Measurements from ENCODE around the gene RTN4IP1.
"Not testable (repeated sequence)": the region's sequence is repeated elsewhere in the genome, so short reads cannot be mapped to it uniquely, and the experiment has no call there.

RTN4IP1 gene

DNA sequence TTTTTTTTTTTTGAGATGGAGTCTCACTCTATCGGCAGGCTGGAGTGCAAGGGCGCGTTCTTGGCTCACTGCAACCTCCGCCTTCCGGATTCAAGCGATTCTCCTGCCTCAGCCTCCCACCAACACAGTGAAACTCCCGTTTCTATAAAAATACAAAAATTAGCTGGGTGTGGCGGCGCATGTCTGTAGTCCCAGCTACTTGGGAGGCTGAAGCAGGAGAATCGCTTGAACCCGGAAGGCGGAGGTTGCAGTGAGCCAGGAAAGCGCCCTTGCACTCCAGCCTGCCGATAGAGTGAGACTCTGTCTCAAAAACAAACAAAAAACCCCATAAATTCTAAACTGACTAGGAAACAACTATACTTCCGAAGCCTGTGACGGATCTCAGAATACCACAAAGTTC is 1.5 kb downstream of the RTN4IP1 start:
- not testable (repeated sequence) for DNase-seq (ENCODE audit: low spot score)

DNA sequence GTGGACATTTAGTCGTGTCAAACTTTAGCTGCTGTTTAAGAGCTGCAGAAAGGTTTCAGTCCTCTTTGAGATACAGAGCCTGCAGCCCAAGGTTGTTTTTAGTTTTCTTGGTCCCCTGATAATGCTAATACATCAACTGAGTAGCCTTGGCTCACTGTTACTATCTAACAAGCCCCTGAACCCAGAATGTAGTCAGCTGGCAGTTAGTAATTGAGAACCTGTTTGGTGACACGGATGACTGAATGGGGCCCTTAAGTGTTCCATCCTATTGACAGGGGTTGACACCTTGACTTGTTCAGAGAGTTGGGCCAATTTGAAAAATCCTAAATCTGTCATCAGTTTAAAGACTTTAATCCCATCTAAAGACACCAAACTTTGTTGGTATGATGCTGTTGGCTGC is 2.8 kb downstream of the RTN4IP1 start:
- DNase-seq (ENCODE audit: low spot score): no peak

GRCh38 chr6:106623039-106623438 is 6.3 kb downstream of the RTN4IP1 start:
- DNase-seq (ENCODE audit: low spot score): no peak

DNA sequence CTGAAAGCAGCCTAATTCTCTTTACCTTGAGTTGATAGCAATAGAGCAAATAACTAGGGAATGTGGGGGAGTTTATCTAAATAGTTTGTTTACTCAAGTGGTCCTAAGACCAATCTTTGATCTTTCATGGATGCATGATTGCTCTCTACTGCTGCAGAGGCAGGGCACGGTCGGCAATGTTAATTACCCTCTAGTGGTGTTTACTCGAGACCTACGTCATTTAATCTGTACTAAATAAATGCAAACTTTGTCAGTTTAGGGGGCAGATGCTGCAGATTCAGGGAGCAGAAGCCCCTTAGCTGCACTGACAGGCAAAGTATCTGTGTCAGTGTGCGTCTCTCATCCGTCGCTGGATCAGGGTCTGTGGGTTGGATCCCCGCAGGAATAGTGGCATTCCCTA is 6.9 kb downstream of the RTN4IP1 start:
- no peak for DNase-seq (ENCODE audit: low spot score)

DNA sequence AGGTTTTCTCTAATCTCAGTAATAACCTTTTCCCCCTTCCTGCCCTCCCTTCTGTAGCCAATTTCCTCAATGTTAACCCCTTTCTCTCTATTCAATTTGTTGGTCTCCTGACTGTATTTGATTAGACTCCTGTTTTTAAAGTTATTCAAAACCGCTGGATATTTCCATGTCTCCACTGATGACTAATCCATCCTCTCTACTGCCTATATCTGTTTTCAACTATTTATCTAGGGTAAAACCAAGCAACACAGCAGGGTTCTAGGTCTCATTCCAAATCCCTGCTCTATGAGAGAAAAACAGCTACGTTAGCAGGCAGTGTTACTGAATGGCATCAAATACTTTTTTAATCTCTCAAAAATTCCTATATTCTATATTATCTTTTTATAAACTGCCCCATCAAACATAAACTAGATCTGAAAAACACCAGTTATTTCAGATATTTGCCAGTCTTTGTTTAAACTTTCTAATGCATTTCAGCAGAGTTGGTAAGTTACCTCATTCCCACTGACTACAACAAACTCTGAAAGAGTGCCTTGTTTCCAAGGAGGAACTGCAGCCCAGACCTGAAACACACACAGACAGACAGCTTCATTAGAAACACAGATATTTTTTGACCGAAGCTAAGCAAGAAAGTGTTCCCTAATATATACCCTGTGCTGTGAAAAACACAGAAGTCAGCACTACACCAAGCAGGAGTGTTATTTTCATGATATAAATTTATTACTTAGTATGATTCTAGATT is 8.2 kb downstream of the RTN4IP1 start:
- no peak for DNase-seq (ENCODE audit: low spot score)

- no peak for DNase-seq (ENCODE audit: low spot score)
These were observed 10.1 kb downstream of the RTN4IP1 start for GRCh38 chr6:106619223-106619622.

DNA sequence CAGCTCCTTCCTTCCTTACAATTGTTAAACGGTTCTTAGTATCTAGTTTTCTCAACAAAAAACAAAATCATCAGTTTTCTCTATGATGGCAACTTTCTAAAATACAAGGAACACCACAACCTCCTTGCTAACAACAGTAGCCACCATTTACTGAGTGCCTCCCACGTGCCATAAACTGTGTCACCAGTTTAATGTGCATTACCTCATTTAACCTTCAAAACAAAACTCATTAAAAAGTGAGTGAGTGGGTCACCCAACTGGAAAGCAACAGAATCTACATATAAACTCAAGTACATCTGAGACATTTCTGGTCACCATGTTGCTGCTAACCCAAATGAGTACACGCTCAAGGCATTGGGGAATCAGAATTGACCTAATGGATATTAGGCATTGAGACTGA is 11.0 kb downstream of the RTN4IP1 start:
- no peak for DNase-seq (ENCODE audit: low spot score)

- no peak for DNase-seq (ENCODE audit: low spot score)
These were observed 11.4 kb downstream of the RTN4IP1 start for GRCh38 chr6:106617857-106618256.

- DNase-seq (ENCODE audit: low spot score): no peak
These were observed 12.0 kb downstream of the RTN4IP1 start for GRCh38 chr6:106617302-106617701.

DNA sequence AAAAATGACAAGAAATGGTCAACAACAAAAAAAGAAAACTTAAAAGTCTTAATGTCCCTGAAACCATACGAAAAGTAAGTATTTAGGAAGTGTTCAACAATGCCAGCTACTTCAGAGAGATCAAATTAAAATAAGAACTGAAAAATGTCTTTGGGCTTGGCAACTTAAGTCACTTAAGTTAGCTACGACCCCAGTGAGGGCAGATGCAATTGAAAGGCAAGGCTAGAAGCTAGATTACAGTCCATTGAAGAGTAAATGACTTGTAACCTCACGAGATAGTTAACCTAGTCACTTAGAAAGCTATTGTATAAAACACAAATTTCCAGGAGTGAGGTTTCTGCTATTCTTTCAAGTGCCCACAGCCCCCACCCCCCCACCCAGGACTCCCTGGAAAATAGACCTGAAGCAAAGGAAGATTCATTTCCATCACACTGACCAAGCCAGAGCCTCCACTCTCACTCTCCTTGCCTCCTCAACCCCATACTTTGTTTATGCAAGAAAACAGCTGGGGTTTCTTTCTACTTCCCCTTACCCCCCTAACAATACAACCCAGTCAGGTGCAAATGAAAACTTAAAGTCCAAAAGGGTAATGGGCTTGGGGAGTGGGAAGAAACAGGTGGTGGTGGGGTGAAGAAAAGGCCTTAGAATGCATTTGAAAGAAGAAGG is 14.6 kb downstream of the RTN4IP1 start:
- DNase-seq (ENCODE audit: low spot score): no peak

DNA sequence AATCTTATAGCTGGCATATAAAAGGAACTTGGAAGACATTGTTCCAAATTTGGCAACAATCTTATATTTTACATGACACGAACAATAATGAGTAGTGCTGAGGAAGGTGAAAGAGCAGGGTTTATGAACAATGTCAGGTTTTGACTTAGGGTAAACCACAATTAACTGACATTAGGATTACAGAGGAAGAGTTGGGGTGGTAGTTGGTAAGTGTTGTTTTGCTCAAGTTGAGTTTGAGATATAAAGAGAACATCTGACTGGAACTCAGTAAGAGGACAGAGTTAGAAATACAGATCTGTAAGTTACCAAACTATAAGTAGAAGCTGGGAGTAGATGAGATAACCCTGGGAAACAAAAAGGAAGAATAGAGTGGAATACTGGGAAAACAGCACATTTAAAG is 15.1 kb downstream of the RTN4IP1 start:
- no peak for DNase-seq (ENCODE audit: low spot score)

DNA sequence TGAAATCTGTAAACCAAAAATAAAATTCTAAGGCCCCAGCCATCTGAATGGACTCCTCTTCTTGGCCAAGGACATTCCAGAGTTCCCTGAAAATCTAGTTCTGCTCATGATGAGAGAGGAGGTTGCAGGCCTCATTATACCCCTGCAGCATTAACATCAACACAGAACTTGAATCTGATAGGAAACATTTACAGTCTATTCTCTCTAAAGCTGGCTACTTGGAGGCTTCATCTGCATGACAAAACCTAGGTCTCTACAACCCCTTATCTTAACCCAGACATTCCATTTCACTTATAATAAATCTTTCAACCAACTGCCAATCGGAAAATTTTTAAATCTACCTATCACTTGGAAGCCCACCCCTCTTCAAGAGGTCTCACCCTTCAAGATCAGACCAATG is 15.7 kb downstream of the RTN4IP1 start:
- no peak for DNase-seq (ENCODE audit: low spot score)

- DNase-seq (ENCODE audit: low spot score): no peak
These were observed 16.5 kb downstream of the RTN4IP1 start for GRCh38 chr6:106612671-106613416.

DNA sequence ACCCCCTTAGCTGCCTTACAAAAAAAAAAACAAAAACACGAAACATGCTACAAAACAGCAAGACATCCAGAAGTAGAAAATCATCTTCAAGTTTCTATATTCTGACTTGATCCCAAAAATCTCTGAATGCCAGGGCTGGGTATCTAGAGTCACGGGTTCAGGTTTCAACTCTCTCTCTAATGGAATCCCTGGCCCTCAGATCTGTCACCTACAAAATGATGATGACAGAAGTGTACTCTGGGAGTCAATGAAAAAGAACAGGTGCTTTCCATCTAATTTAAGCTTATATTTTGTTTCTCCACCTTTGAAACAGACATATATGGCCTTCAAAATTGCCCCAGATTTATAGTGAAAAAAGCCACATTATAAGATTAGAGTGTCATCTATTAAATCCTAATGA is 18.3 kb downstream of the RTN4IP1 start:
- DNase-seq (ENCODE audit: low spot score): no peak

- DNase-seq (ENCODE audit: low spot score): no peak
These were observed 19.6 kb downstream of the RTN4IP1 start for GRCh38 chr6:106609699-106610098.

DNA sequence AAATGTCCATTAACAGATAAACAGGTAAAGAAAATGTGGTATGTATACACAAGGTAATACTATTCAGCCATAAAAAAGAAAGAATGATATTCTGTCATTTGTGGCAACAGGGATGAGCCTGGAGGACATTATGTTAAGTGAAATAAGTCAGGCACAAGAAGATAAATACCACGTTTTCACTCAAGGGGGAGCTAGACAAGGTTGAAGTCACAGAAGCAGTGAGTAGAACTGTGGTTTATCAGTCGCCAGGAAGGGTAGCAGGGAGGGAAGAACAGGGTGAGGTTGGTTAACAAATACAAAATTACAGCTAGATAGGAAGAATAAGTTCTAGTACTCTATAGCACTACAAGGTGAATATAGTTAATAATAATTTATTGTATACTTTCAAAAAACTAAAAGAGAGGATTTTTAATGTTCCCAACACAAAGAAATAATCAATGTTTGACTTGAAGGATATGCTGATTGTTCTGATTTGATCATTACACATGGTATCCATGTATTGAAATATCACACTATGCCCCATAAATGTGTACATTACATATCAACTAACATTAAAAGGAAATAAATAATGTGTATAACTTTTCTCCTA is 21.1 kb downstream of the RTN4IP1 start:
- DNase-seq (ENCODE audit: low spot score): peak; percentile 4

GRCh38 chr6:106600329-106600728 is 29.0 kb downstream of the RTN4IP1 start:
- DNase-seq (ENCODE audit: low spot score): no peak

GRCh38 chr6:106599440-106599839 is 29.9 kb downstream of the RTN4IP1 start:
- no peak for DNase-seq (ENCODE audit: low spot score)

DNA sequence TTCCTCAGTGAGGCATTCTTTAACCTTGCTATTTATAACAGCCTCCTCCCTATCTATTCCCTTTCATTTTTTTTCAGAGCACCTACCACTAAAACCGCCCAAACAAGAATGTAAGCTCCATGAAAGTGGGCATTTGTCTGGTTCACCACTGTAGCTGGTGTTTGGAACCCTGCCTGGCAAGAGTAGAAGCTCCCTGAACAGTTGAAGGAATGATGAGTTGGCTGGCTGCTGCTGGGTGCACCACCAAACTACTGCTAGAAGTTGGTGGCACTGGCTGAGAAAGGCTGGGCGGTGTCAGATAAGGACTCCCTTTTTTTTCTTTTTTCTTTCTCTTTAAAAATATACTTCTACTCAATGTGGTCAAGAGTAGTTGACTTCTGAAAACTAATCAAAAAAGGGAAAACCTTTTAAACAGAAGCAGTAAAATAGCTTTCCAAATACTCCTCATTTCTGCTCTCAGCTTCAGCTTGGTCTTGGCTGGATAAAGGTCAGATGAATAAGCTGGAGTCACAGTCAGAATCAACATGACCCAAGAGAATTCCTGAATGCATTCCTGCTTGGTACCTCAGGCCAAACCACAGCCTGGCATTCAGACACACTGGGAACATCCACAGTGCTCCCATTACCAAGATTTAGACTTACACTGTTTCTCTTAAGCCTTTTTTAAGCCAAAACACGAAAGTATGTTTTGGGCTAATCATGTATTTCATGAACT is 38.0 kb downstream of the RTN4IP1 start:
- no peak for DNase-seq (ENCODE audit: low spot score)

DNA sequence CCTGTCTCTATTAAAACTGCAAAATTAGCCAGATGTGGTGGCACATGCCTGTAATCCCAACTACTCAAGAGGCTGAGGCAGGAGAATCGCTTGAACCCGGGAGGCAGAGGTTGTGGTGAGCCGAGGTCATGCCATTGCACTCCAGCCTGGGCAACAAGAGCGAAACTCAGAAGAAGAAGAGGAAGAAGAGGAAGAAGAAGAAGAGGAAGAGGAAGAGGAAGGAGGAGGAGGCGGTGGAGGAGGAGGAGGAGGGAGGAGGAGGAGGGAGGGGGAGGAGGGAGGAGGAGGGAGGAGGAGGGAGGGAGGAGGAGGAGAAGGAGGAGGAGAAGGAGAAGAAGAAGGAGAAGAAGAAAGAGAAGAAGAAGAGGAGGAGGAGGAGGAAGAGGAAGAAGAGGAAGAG is 40.4 kb downstream of the RTN4IP1 start:
- DNase-seq (ENCODE audit: low spot score): not testable (repeated sequence)

DNA sequence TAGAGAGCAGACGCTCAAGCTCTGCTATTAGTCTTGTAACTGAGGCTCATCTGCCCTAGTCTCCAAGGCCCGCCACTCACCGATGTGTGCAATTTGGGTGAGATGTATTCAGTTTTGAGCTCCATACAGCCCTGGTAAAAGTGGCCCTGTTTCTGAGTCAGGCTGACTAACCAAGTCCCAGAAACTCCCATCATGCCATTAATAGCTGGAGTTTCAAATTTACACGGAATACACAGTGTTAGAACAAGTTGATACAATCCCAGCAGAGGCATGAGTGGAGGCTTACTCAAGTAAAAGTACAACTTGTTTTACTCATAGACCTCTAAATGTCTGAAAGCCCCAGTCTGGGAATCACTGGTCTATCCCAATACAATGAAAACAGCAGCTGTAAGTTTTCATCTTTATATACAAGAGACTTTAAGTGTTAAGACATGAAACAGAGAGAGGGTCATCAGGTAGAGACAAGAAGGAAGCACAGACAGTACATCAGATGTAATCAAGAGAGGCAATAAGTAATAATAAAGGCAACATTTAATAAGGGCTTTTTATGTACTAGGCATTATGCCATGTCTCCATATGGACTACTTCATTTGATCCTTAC is 42.4 kb downstream of the RTN4IP1 start:
- DNase-seq (ENCODE audit: low spot score): no peak

DNA sequence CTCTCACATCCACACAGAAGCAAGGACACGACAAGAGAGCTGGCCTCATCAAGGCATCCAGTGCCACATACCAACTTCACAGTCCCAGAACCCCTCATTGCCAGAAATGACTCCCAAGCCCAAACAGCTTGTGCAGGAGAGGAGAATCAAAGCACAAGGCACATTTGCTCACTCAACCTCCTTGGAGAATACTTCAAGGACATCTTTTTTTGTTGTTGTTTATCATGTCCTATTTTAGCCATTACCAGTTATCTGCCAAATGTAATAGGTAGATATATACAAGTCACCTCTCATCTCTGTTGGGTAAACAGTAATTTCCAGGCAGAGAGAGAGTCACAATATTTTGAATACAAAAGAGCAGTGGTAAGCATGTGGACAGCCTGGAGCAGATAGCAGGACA is 47.8 kb downstream of the RTN4IP1 start:
- DNase-seq (ENCODE audit: low spot score): no peak
